IMR-90 (cell line): Measurements from ENCODE around the gene CCDC107. TPM values are rescaled to one million over a fixed set of nuclear protein-coding genes. Genes with fewer than 3 reads are reported as not detected.

ENCODE experiments used
- ATAC-seq: fragments of 200-7000 bp; cut with Tn5 transposase; 2 replicates; pipeline ENCODE4 v1.9.1; 2020; ENCODE audit warnings: low read depth, mild to moderate bottlenecking, moderate library complexity
- BruUV-seq: library from RNA; stranded (reverse); fragments of 400-500 nt; replicated peaks from 2 replicates; lab custom pipeline; 2021; lab: Mats Ljungman, UMichigan
- CTCF ChIA-PET: fragments of 300-600 bp; formaldehyde crosslinking; extraction: SDS; loops from one replicate; lab custom pipeline; 2021; ENCODE audit warnings: antibody characterized with exemption; lab: Yijun Ruan, JAX
- POLR2A ChIA-PET: fragments of 300-600 bp; sonication (Branson Sonifier 250); formaldehyde crosslinking; loops from one replicate; lab custom pipeline; 2022; ENCODE audit warnings: antibody characterized with exemption; ENCODE audit not compliant: unreplicated experiment; lab: Charles Lee
- DNase-seq: peaks from one replicate; pipeline ENCODE4 v3.0.0; 2013
- H2AFZ ChIP-seq: replicated peaks from 2 replicates; pipeline ENCODE3; 2013; ENCODE audit warnings: low read length, mild to moderate bottlenecking; ENCODE audit not compliant: poor library complexity
- H2AK5ac ChIP-seq: 2 replicates; pipeline ENCODE4 v1.6.1; 2013; ENCODE audit warnings: low read depth, low read length, inconsistent platforms
- H2AK9ac ChIP-seq: replicated peaks from 2 replicates; pipeline ENCODE3; 2013; ENCODE audit warnings: mild to moderate bottlenecking, low read depth, low read length, moderate library complexity; ENCODE audit not compliant: poor library complexity
- H2BK120ac ChIP-seq: 2 replicates; pipeline ENCODE4 v1.6.1; 2013; ENCODE audit warnings: low read depth, low read length, inconsistent platforms
- H2BK15ac ChIP-seq: 3 replicates; pipeline ENCODE4 v1.6.1; 2013; ENCODE audit warnings: low read depth, low read length, inconsistent platforms
- H2BK20ac ChIP-seq: 2 replicates; pipeline ENCODE4 v1.6.1; 2013; ENCODE audit warnings: low read depth, mild to moderate bottlenecking, inconsistent platforms, low read length, moderate library complexity
- H2BK5ac ChIP-seq: 2 replicates; pipeline ENCODE4 v1.6.1; 2013; ENCODE audit warnings: mild to moderate bottlenecking, low read depth, low read length, inconsistent platforms; ENCODE audit not compliant: poor library complexity, severe bottlenecking
- H3K14ac ChIP-seq: replicated peaks from 2 replicates; pipeline ENCODE4 v1.6.1; 2013; ENCODE audit warnings: low read depth, low read length, inconsistent platforms
- H3K18ac ChIP-seq: 2 replicates; pipeline ENCODE4 v1.6.1; 2013; ENCODE audit warnings: low read depth, low read length, control low read depth
- H3K23ac ChIP-seq: 2 replicates; pipeline ENCODE4 v1.6.1; 2013; ENCODE audit warnings: low read depth, low read length, inconsistent platforms
- H3K27ac ChIP-seq: 2 replicates; pipeline ENCODE4 v1.5.1; 2013; ENCODE audit warnings: mild to moderate bottlenecking, control low read depth, low read length; ENCODE audit not compliant: insufficient read depth
- H3K27me3 ChIP-seq: 2 replicates; pipeline ENCODE4 v1.6.1; 2013; ENCODE audit warnings: low read length; ENCODE audit not compliant: control insufficient read depth, insufficient read depth
- H3K36me3 ChIP-seq: 2 replicates; pipeline ENCODE4 v1.6.1; 2013; ENCODE audit warnings: low read length, mixed read lengths; ENCODE audit not compliant: control insufficient read depth, insufficient read depth
- H3K4ac ChIP-seq: 2 replicates; pipeline ENCODE4 v1.6.1; 2013; ENCODE audit warnings: low read depth, low read length, inconsistent platforms
- H3K4me1 ChIP-seq: 2 replicates; pipeline ENCODE4 v1.6.1; 2013; ENCODE audit warnings: low read length, mixed read lengths; ENCODE audit not compliant: control insufficient read depth, insufficient read depth
- H3K4me2 ChIP-seq: 2 replicates; pipeline ENCODE4 v1.6.1; 2013; ENCODE audit warnings: low read depth, mild to moderate bottlenecking, control low read depth, low read length, moderate library complexity
- H3K4me3 ChIP-seq: 2 replicates; pipeline ENCODE4 v1.5.1; 2013; ENCODE audit warnings: low read depth, mild to moderate bottlenecking, control low read depth, low read length, moderate library complexity; ENCODE audit not compliant: insufficient read depth
- H3K56ac ChIP-seq: 2 replicates; pipeline ENCODE4 v1.6.1; 2013; ENCODE audit warnings: low read length, inconsistent platforms; ENCODE audit not compliant: insufficient read depth; ENCODE audit errors: extremely low read depth
- H3K79me1 ChIP-seq, 2 experiments: 2 replicates each; pipeline ENCODE4 v1.6.1; 2013; ENCODE audit warnings: low read length in 2 of 2, inconsistent platforms in 1 of 2, low read depth in 1 of 2
- H3K9ac ChIP-seq: 2 replicates; pipeline ENCODE4 v1.6.1; 2013; ENCODE audit warnings: low read depth, low read length, control low read depth
- H3K9me1 ChIP-seq: 2 replicates; pipeline ENCODE4 v1.6.1; 2013; ENCODE audit warnings: low read length, inconsistent platforms; ENCODE audit not compliant: insufficient read depth
- H3K9me3 ChIP-seq: 2 replicates; pipeline ENCODE4 v1.6.1; 2013; ENCODE audit warnings: low read length; ENCODE audit not compliant: control insufficient read depth, insufficient read depth
- H4K20me1 ChIP-seq: 2 replicates; pipeline ENCODE4 v1.6.1; 2013; ENCODE audit warnings: low read length, inconsistent platforms; ENCODE audit not compliant: insufficient read depth
- H4K5ac ChIP-seq: 2 replicates; pipeline ENCODE4 v1.6.1; 2013; ENCODE audit warnings: mild to moderate bottlenecking, low read depth, low read length, control low read depth
- H4K8ac ChIP-seq, 2 experiments: 2 replicates each; pipeline ENCODE4 v1.6.1; 2013; ENCODE audit warnings: low read depth in 2 of 2, low read length in 2 of 2, control low read depth in 1 of 2, inconsistent platforms in 1 of 2
- H4K91ac ChIP-seq: 2 replicates; pipeline ENCODE4 v1.6.1; 2013; ENCODE audit warnings: low read depth, low read length, inconsistent platforms; ENCODE audit not compliant: insufficient read depth
- FOS ChIP-seq: fragments of 150-350 bp; IDR thresholded peaks from 2 replicates; pipeline ENCODE4 v1.6.1; 2016; ENCODE audit warnings: low read depth, low read length
- WGBS, 2 experiments: methylation state at CpG; one replicate each; pipeline versions ENCODE4 v1.1.5 to v1.1.7; 2013; ENCODE audit warnings: missing lambda C conversion rate in 2 of 2; ENCODE audit not compliant: insufficient read length in 1 of 2; ENCODE audit errors: extremely low coverage in 2 of 2; 5-methylcytosine and 5-hydroxymethylcytosine counted together
- dilution Hi-C: fragments of 300-500 bp; cut with HindIII; formaldehyde crosslinking; loops from one replicate; pipeline ENCODE4 v1.14.3; 2018; ENCODE audit warnings: low sequenced_read_pairs; ENCODE audit not compliant: unreplicated experiment
- in situ Hi-C: fragments of 300-500 bp; cut with MboI; formaldehyde crosslinking; loops from 3 replicates; pipeline ENCODE4 v1.14.3; 2019; ENCODE audit warnings: low sequenced_read_pairs, inconsistent platforms, mixed read lengths
- intact Hi-C: fragments of 100-400 bp; cut with micrococcal nuclease; formaldehyde crosslinking; loops from 2 replicates; pipeline ENCODE4 v1.10.0; 2022
- polyA plus RNA-seq, 3 experiments: library from polyadenylated mRNA; depleted of rRNA; stranded (reverse); fragments of >200 nt; gene quantifications; 2 replicates each; pipeline ENCODE4 v1.2.3, GENCODE V29; 2012; ENCODE audit warnings: low replicate concordance in 1 of 3
- total RNA-seq: library from RNA; depleted of rRNA; stranded (reverse); fragments of >200 nt; gene quantifications from 2 replicates; pipeline ENCODE4 v1.2.3, GENCODE V29; 2012

Gene CCDC107
- total and polyA plus RNA-seq, 2 of the 4 experiments (the other 2 are of a cell fraction): 6.8 to 21.1 TPM

GRCh38 chr9:35667939-35668338 lies 9.8 kb downstream of the CCDC107 start:
- Histone ChIP-seq H2BK5ac (no peak overlapping the region), H3K27ac (no peak overlapping the region), H3K9me1 (peaks cover 27% of the 10 kb centered on the region), H4K91ac (no peak overlapping the region), H4K20me1 (no peaks in the 10 kb centered on the region), H3K9me3 (no peaks in the 10 kb centered on the region), H3K4me2 (no peak overlapping the region), H3K18ac (no peak overlapping the region), H3K36me3 (no peaks in the 10 kb centered on the region), H2BK15ac (no peak overlapping the region; the same call in 2 of the 3 replicates), H3K27me3 (no peaks in the 10 kb centered on the region), H3K23ac (no peak overlapping the region), H4K8ac (no peak overlapping the region), H3K79me1 (peaks cover 15 to 26% of the 10 kb centered on the region in 2 experiments; a peak in 3 of 4 replicates), H3K4me3 (no peak overlapping the region), H2AFZ (peak overlapping the region; percentile 17), H2AK5ac (peak overlapping the region; percentile 13; the same call in 1 of the 2 replicates), H2BK20ac (no peak overlapping the region; the same call in 1 of the 2 replicates), H3K56ac (no peak overlapping the region), H2BK120ac (0 out of 2 replicates have a peak overlapping the region, but pooled peaks have one; percentile 24), H3K9ac (no peak overlapping the region), H4K5ac (no peak overlapping the region), H3K14ac (no peak overlapping the region), H2AK9ac (no peak overlapping the region), H3K4ac (no peak overlapping the region), H3K4me1 (peaks cover 22% of the 10 kb centered on the region)
- ATAC-seq: no peak
- TF ChIP-seq FOS: no peak
- no peak for DNase-seq
- intact Hi-C loops (no loop called here), in situ Hi-C loops (no loop called here), dilution Hi-C loops (no loop called here)
- WGBS, 2 experiments: 94% methylated on average over 2 of the region's 3 CpGs; no CpG with 5 or more reads in 1 of the 2 experiments
- POLR2A ChIA-PET: no interaction called here
- CTCF ChIA-PET: no interaction called here
- BruUV-seq: no TSS peak
